NCI-H2196 (cell line): ENCODE results near the gene CNTN5.
"Not testable (repeated sequence)": the region's sequence is repeated elsewhere in the genome, so short reads cannot be mapped to it uniquely, and the experiment has no call there.

Experiments
- DNase-seq: peaks from one replicate; lab custom pipeline; 2025; ENCODE audit not compliant: unreplicated experiment; lab: John Stamatoyannopoulos, UW

CNTN5 gene

DNA sequence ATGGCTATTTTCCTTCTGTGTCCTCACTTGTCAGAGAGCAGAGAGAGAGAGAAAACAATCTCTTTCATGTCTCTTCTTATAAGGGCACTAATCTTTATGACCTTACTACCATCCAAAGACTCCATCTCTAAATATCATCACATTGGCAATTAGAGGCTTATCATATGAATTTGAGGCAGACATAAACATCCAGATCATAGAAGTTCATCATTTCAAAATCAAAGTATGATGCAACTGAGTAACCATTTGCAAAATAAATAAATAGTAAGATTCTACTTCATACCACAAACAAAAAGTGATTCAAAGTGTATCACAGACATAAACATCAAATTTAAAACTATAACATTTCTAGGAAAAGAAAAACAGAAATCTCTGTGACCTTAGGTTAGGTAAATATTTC is 1161.6 kb downstream of the CNTN5 start:
- no peak for DNase-seq

DNA sequence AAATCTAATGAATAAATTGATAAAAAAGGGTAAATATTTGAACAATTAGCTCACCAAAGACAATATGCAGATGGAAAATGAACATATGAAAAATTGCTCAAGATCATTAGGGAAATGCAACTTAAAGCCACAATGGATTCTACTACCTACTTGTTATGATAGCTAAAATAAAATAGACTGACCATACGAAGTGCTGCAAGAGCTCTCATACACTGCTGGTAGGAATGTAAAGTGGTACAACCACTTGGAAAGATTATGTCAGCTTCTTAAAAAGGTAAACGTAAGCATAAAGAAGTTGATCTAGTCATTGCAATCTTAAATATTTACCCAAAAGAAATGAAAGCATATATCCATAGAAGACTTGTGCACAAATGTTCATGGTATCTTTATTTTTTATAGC is 1162.2 kb downstream of the CNTN5 start:
- no peak for DNase-seq

DNA sequence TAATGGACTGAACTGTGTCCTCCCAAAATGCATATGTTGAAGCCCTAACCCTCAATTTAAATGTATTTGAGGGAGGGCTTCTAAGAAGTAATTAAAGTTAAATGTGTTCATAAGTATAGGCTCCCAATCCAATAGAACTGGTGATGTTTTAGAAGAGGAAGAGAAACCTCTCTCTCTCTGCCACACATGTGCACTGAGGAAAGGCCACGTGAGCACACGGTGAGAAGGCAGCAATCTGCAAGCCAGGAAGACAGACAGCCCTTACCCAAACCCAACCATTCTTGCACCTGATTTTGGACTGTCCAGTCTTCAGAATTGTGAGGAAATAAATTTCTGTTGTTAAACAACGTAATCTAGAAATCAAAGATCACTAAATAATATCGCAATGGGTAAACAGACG is 1164.8 kb downstream of the CNTN5 start:
- no peak for DNase-seq

DNA sequence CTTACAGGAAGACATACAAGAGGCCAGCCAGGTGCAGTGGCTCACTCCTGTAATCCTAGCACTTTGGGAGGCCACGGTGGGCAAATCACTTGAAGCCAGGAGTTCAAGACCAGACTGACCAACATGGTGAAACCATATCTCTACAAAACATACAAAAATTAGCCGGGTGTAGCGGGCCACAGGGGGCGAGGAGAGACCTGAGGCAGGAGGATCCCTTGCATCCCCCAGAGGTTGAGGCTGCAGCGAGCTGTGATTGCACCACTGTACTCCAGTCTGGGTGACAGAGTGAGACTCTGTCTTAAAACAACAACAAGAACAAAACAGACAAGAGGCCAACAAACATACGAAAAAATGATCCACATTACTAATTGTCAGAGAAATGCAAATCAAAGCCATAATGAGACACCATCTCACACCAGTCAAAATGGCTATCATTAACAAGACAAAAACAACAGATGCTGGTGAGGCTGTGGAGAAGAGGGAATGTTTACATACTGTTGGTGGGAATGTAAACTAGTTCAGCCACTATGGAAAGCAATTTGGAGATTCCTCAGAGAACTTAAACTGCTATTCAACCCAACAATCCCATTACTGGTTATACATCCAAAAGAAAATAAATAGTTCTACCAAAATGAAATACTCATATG is 1167.5 kb downstream of the CNTN5 start:
- DNase-seq: no peak

DNA sequence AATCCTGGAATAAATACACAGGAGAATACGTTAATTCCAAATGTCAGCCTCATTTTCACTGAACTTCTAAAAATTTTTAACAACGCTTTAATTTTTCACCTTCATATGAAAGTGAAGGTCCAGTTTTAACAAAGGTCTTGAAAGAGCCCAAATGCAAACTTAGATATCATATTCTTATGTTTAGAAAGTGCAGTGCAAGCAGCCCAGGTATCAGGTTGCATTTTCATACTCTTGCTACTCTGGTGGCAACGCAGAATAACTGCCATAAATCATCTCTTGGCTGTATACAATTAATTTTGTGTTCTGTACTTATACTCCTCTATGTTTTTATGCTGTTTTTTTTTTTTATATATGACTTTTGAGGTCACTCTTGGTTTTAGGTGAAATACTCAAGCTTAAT is 1169.6 kb downstream of the CNTN5 start:
- DNase-seq: no peak

DNA sequence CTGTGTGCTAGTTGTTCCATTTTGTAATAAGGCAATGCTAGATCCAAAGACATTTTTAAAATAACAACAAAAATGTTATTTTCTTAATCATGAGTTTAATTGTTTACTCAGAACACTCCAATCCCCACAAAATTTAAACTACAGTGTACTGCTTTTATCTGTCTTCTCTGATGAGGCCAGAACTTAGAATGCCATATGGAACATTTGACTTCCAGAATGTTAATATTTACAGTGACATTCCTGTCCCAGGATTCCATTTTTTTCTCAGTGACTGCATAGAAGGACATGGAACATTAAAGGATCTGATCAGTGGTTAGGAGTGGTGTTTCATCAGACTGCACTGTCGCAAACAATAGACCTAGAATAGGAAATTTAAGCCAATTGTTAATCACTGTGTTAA is 1171.4 kb downstream of the CNTN5 start:
- no peak for DNase-seq

DNA sequence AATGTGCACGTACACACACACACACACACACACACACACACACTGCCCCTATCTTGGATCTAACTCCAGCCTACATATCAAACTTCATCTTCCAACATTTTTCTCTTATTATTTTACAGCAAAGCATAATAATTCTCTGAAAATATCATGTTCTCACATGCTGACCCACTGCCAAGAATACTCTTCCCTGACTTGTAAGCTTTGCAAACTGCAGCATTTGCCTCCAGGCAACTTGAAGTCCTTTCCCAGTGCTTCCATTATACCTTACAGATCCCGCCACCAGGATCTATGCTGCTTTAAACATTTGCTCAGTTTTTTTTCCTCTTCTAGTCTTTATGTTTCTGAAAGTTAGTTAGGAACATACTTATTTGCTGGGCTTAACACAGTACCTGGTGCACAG is 1183.0 kb downstream of the CNTN5 start:
- no peak for DNase-seq

DNA sequence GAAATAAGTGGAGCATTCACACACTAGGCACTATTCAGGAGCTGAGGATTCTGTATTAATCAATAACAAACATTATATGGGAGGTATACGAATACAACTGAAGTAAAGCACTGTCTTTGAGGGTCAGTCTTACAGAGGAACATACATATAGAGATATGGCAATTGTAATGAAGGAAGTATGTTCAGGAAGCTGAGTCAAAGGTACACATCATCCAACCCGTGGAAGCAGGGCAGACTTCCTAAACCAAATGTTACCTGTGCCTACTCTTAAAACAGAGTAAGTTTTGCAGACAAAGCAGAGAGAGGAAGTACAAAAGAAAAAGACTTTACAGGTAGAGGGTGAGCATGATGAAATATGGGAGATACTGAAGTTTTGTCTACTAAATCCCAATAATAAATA is 1185.2 kb downstream of the CNTN5 start:
- no peak for DNase-seq

DNA sequence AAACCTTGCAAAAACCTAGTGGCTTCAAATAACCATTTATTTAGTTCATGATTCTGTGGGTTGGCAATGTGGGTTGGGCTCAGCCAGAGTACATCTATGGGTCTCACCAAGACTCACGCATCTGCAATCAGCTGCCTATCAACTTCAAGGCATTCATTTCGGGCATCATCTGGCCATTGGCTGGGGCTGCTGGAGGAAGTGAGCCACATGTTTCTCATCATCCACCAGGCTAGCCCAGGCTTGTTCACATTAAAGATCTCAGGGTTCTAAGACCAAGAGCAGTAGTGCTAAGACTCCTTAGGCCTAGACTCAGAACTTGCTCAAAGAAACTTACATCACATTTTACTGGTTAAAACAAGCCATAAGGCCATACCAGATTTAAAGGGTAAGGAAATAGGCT is 1187.5 kb downstream of the CNTN5 start:
- no peak for DNase-seq

DNA sequence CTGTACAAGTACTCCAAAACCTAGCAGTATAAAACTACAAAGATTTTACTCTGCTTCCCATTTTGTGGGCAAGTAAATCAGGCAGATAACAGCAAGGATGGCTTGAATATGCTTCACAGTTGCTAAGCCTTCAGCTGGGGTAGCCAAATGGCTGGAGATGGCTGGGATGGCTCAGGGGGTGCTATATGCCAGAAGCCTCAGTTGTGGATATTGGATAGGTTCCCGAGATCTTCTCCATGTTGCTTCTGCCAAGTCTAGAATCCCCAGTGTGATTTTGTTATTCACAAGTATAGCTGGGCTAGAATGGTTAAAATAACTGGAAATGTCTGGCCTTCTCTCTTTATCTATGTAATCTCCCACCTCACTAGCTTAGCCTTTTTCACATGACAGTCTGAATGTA is 1194.0 kb downstream of the CNTN5 start:
- no peak for DNase-seq

DNA sequence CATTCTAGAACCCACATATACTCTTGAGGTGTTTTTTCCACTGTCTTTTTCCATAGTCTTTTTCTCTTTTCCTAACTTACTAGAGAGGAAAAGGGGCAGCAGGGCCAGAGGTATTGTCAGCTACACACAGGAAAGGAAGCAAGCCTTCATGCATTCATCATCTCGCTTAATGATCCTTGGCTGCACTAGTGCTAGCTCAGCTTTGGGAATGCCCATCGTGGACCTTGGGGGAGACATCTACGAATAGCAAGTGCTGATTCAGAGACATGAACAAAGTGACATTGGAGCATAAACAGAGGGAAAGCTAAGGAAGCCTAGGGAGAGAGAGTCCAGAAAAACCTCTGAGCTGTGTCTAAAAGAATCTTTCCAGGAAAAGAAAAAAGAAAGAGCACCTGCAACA is 1200.1 kb downstream of the CNTN5 start:
- no peak for DNase-seq

DNA sequence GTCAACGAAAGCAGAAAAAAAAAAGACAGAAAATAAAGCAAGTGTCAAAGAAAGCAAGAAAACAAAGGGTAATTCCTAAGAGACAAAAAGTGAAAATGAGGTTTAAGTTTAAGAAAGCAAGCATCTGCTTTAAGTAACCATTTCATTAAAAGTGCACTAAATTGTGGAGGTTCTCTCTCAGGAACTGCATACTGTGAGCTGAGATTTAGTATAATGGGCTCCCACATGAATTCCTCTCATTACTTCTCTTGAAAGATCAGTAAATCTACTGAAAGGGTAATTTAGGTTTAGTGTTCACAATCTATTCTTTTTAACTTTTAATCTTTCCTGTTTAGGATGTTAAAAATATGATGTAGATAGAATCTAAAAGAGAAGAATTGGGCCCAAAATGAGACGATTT is 1201.0 kb downstream of the CNTN5 start:
- DNase-seq: no peak

DNA sequence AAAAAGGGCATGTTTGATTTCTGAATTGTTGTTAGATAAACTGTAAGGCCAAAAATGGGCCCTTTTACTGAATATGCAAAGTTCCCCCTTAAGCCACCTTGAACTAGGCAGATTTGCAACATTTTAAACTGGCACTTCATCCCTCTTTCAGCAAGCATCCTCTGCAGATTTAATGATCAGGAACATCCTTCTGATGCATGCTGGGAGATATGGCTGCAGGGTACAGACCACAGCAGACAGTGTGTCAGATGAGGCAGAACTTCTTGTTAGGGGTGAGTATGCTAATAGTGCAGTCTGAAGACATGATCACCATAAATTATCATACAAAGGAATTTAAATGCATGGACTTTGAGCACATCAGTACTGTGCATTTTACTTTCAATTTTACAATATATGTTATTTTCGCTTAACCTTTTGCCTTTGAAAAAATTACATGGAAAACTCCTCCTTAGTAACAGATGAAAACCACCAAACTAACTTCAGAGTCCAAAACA is 1203.8 kb downstream of the CNTN5 start:
- DNase-seq: no peak

DNA sequence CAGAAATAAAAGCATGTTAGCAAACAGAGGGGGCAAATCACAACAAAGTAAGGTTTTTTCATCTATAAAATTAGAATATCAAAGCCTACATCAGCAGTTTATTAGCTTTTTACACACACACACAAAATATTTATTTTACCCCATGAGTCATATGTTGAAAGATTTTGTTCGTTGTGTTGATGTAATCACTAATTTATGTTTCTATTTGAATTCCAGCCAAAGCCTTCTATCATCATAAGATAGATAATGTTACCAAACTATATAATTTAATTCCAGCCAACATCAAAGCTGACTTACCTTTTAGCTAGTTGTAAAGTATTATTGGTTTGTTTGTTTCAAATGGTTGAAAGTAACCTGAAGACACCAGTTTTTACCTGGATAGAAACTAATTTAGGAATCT is 1208.3 kb downstream of the CNTN5 start:
- no peak for DNase-seq

DNA sequence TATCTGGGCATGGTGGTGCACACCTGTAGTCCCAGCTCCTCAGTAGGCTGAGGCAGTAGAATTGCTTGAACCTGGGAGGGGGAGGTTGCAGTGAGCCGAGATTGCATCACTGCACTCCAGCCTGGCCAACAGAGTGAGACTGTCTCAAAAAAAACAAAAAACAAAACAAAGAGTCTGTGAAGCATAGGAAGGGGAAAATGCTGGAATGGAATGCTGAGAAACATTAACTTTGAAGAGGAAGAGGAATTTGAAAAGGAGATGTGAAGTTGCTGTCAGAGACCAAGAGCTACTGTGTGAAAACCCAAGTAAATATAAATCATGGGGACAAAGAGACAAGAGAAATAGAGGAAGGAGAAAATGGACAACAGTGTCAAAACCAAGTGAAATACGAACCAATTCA is 1211.3 kb downstream of the CNTN5 start:
- no peak for DNase-seq

DNA sequence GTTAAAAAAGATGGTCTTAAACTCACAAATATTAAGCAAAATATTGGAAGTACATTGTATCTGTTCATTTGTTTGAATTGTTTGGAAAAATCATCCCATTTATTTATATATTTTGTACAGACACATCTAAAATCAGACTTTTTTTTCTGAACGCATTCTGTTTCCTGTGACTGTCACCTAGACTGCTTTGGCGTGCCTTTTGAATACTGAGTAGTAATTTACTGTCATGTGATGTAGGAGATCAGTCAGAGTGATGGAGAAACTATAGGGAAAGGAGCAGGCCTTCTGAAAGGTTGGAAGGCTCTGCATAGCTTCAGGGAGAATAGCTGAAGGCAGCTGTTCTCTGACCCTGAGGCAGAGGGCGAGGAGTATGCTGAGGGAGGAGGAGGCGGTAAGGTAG is 1214.3 kb downstream of the CNTN5 start:
- no peak for DNase-seq

DNA sequence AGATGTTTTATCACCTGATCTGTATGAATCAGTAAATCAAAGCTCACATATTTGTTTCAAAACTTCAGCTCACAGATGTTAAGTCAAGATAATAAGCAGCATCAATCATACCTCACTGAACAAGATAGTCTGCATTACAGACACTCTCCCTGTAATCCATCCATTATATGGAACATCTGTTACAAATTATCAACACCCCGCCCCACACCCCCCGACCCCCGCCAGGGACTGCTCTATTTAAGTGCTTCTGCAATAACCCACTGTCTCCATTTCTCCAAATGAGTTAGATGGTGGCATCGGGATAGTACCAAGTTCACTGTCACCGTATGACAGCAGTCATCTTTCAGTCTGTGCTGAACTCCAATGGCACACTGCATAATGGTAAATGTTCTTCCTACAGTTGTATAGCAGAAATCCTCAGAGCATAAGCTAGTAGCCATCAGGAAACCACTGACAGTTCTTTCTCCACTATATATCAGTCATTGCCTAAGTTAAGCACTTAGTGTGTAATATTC is 1219.3 kb downstream of the CNTN5 start:
- DNase-seq: no peak

DNA sequence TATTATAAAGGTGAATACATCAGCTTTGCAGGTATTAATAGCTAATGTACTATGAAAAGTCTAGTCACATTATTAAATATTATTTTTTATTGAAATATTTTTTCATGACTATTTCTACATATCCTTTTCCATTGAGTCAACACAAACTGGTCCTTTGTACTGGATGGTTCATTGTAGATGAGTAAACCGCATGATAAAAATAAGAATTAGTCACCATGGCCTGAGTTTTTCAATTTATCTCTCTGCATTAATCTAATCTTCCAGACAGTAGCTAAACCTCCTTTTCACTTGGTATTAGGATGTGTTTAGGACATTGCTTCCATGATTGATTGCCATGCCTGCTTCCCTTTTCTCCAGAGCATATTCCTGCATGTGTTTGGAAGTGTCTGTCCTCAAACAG is 1227.0 kb downstream of the CNTN5 start:
- DNase-seq: no peak

DNA sequence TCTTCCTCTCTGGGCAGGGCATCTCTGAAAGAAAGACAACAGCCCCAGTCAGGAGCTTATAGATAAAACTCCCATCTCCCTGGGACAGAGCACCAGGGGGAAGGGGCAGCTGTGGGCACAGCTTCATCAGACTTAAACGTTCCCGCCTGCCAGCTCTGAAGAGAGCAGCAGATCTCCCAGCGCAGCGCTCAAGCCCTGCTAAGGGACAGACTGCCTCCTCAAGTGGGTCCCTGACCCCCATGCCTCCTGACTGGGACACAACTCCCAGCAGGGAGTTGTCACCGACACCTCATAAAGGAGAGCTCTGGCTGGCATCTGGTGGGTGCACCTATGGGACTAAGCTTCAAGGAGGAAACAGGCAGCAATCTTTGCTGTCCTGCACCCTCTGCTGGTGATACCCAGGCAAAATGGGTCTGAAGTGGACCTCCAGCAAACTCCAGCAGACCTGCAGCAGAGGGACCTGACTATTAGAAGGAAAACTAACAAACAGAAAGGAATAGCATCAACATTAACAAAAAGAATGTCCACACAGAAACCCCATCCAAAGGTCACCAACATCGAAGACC is 1236.6 kb downstream of the CNTN5 start:
- DNase-seq: not testable (repeated sequence)

DNA sequence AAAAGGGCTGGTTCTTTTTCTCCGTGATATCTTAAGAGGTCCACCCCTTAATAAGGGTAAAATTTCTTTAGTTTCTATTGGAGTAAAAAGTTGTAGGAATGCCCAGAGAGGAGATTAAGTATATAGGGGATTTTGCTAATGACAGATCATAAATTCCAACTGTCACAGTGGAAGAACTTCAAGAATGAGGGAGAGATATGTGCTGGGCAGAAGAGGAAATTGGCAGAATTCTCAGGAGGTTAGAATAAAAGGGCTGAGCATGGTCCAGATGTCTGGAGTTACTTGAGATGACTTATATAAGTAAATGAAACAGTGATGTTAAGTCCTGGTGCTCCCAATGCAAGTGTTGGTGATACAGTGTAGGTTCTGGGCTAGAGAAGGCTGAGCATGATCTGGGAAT is 1248.8 kb downstream of the CNTN5 start:
- DNase-seq: no peak

DNA sequence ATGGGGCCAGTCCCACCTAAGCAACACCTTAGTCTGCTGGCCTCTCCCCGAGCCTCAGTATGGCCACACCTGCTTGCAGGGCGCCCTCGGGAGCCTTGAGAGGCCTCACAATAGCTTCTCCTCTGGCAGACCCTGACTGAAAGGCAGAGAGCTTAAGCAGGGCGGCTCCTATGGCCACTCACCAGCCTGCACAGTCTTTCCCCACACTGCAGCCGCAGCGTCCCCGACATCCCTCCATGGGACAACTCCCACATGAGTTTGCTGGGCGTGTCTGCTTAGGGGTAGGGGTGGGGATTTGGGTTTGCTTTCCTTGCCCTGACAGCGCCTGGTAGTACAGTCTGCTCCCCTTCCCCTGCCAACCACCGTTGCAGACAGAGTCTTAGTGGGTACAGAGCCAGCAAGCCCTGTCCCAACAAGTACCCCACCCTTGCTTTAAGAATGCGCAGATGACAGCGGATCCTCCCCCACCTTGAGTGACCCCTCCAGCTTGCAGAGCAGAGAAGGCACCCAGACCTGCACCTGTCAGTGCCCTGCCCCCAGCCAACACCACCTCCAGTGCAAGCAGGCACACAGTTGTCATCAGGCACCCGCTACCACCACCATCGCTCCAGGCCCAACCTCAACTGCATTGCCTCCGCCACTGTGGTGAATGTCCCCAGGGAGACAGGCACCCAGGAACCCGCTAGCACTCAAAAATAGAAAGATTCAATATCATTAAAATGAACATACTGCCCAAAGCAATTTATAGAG is 1252.5 kb downstream of the CNTN5 start:
- DNase-seq: no peak

DNA sequence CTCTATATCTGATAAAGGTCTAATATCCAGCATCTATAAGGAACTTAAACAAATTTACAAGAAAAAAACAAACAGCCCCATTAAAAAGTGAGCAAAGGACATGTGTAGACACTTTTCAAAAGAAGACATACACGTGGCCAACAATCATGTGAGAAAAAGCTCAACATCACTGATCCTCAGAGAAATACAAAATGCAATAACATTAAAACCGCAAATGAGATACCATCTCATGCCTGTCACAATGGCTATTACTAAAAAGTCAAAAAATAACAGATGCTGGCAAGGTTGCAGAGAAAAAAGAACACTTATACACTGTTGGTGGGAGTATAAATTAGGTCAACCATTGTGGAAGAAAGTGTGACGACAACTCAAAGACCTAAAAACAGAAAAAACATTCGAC is 1253.7 kb downstream of the CNTN5 start:
- not testable (repeated sequence) for DNase-seq
